ENCODE results near the gene SH3BGRL3.
A peak's percentile ranks its signal among the peaks of the same experiment; 100 is the strongest.

The SH3BGRL3 gene

DNA sequence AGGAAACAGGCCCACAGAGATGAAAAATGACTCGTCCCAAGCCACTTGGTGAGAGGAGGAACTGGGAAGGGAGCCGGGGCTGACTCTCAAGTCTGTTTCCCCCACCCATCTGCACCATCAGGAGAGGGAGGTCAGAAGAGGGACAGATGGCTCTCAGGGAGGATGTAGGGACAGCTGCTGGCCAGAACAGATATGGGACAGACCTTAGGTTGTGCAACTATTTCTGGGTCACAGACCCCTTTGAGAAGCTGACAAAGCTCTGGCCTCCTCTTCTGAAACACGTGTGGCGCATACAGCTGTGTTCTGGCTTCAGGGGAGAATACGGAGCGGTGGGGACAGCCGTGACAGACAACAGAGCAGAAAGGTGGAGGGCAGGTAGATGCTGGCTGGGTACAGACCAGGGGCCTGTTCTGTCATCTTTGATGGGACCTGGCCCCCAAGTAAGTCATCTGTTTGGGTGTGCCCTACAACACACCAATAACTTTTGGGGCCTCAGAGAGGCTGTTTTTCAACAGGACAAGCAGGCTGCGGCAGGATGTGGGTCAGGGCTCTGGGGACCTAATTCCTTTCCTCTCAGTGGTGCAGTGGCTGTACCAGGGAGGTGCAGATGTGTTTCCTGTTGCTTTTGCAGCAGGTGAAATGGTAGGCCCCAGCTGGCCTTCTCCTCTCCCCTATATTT lies 7.3 kb downstream of the SH3BGRL3 start:
- Histone ChIP-seq H3K4ac (ENCODE audit: low read length) (no peak overlapping the region), H2BK120ac (ENCODE audit: low read depth, low read length) (no peak overlapping the region), H3K14ac (ENCODE audit: low read length) (no peak overlapping the region), H2BK12ac (ENCODE audit: low read length) (no peak overlapping the region), H3K79me1 (ENCODE audit: low read depth, low read length) (peaks cover 6% of the 10 kb centered on the region), H4K91ac (ENCODE audit: low read depth, low read length, poor library complexity) (no peak overlapping the region), H3K4me1 (ENCODE audit: control insufficient read depth in 2 of 2, insufficient read depth in 1 of 2, low read depth in 1 of 2, low read length in 2 of 2) (peaks cover 40 to 50% of the 10 kb centered on the region in 2 donors), H3K36me3 (replicated peaks in 1 of 2; ENCODE audit: control insufficient read depth in 2 of 2, insufficient read depth in 2 of 2, low read length in 2 of 2) (peaks cover 4 to 6% of the 10 kb centered on the region in 2 donors), H4K8ac (ENCODE audit: low read depth, low read length) (no peak overlapping the region), H2BK15ac (ENCODE audit: low read length) (no peak overlapping the region), H3K27ac (replicated peaks; ENCODE audit: low read length) (no peak overlapping the region), H2AK5ac (ENCODE audit: low read depth, low read length) (no peak overlapping the region), H3K9ac (ENCODE audit: low read depth, low read length, poor library complexity) (no peak overlapping the region), H3K4me3 (ENCODE audit: low read length in 2 of 2) (no peak overlapping the region), H3K18ac (ENCODE audit: low read length) (no peak overlapping the region), H3K27me3 (ENCODE audit: control insufficient read depth in 3 of 3, insufficient read depth in 3 of 3, low read depth in 1 of 3, low read length in 3 of 3) (no peaks in the 10 kb centered on the region), H2BK5ac (ENCODE audit: low read length) (no peak overlapping the region), H3K4me2 (ENCODE audit: insufficient read depth, low read length, poor library complexity, severe bottlenecking) (no peak overlapping the region), H3K23ac (ENCODE audit: low read depth, low read length, poor library complexity) (no peak overlapping the region), H3K9me3 (replicated peaks in 1 of 2; ENCODE audit: control insufficient read depth in 2 of 2, insufficient read depth in 1 of 2, low read depth in 1 of 2, low read length in 2 of 2) (no peaks in the 10 kb centered on the region), H2AFZ (ENCODE audit: low read length) (no peak overlapping the region)
- WGBS, 2 donors (ENCODE audit: extremely low coverage in 2 of 2, insufficient read length in 2 of 2, insufficient replicate concordance in 1 of 2): no CpG with 5 or more reads among the region's 8 CpGs
- no peak for DNase-seq (ENCODE audit: low spot score)

DNA sequence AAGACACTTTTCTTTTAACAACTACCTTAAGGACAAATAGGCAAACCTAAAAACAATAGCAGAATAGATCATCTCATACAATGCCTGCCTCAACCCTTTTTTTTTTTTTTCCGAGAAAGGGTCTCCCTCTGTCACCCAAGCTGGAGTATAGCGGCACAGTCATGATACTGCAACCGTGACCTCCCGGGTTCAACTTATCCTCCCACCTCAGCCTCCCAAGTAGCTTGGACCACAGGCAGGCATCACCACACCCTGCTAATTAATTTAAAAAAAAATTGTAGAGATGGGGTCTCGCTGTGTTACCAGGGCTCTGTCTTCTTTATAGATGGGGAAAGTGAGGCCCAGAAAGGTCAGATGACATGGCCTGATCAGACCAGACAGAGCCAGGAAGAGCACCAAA lies 7.9 kb downstream of the SH3BGRL3 start:
- Histone ChIP-seq H3K4me3 (ENCODE audit: low read length in 2 of 2) (no peak overlapping the region), H3K18ac (ENCODE audit: low read length) (no peak overlapping the region), H2AFZ (ENCODE audit: low read length) (no peak overlapping the region), H2AK5ac (ENCODE audit: low read depth, low read length) (peak overlapping the region; percentile 20), H3K23ac (ENCODE audit: low read depth, low read length, poor library complexity) (no peak overlapping the region), H4K8ac (ENCODE audit: low read depth, low read length) (no peak overlapping the region), H2BK5ac (ENCODE audit: low read length) (no peak overlapping the region), H4K91ac (ENCODE audit: low read depth, low read length, poor library complexity) (no peak overlapping the region), H2BK120ac (ENCODE audit: low read depth, low read length) (no peak overlapping the region), H3K4me1 (ENCODE audit: control insufficient read depth in 2 of 2, insufficient read depth in 1 of 2, low read depth in 1 of 2, low read length in 2 of 2) (peaks cover 34 to 50% of the 10 kb centered on the region in 2 donors), H3K4ac (ENCODE audit: low read length) (no peak overlapping the region), H3K9me3 (replicated peaks in 1 of 2; ENCODE audit: control insufficient read depth in 2 of 2, insufficient read depth in 1 of 2, low read depth in 1 of 2, low read length in 2 of 2) (no peaks in the 10 kb centered on the region), H3K9ac (ENCODE audit: low read depth, low read length, poor library complexity) (no peak overlapping the region), H3K27ac (replicated peaks; ENCODE audit: low read length) (no peak overlapping the region), H3K4me2 (ENCODE audit: insufficient read depth, low read length, poor library complexity, severe bottlenecking) (no peak overlapping the region), H3K27me3 (ENCODE audit: control insufficient read depth in 3 of 3, insufficient read depth in 3 of 3, low read depth in 1 of 3, low read length in 3 of 3) (no peaks in the 10 kb centered on the region), H2BK12ac (ENCODE audit: low read length) (no peak overlapping the region), H3K79me1 (ENCODE audit: low read depth, low read length) (peaks cover under 1% of the 10 kb centered on the region), H2BK15ac (ENCODE audit: low read length) (no peak overlapping the region), H3K36me3 (replicated peaks in 1 of 2; ENCODE audit: control insufficient read depth in 2 of 2, insufficient read depth in 2 of 2, low read length in 2 of 2) (peaks cover 4% of the 10 kb centered on the region in 2 donors), H3K14ac (ENCODE audit: low read length) (no peak overlapping the region)
- no peak for DNase-seq (ENCODE audit: low spot score)
- WGBS, 2 donors (ENCODE audit: extremely low coverage in 2 of 2, insufficient read length in 2 of 2, insufficient replicate concordance in 1 of 2): no CpG with 5 or more reads among the region's 5 CpGs

GRCh38 chr1:26288311-26288941 lies 8.5 kb downstream of the SH3BGRL3 start:
- H2BK12ac ChIP-seq (ENCODE audit: low read length): peak overlapping the region; percentile 85
- no CpG with 5 or more reads among the region's 5 CpGs for WGBS, 2 donors (ENCODE audit: extremely low coverage in 2 of 2, insufficient read length in 2 of 2, insufficient replicate concordance in 1 of 2)

More at GRCh38 chr1:26288311-26288941, 8.5 kb downstream of the SH3BGRL3 start:
- no peak overlapping the region for H3K4me3 ChIP-seq (ENCODE audit: low read length in 2 of 2)
- H3K36me3 ChIP-seq (replicated peaks in 1 of 2; ENCODE audit: control insufficient read depth in 2 of 2, insufficient read depth in 2 of 2, low read length in 2 of 2): peaks cover 4% of the 10 kb centered on the region in 2 donors
- no peak overlapping the region for H3K4me2 ChIP-seq (ENCODE audit: insufficient read depth, low read length, poor library complexity, severe bottlenecking)
- H2BK120ac ChIP-seq (ENCODE audit: low read depth, low read length): no peak overlapping the region
- peaks cover 32 to 50% of the 10 kb centered on the region in 2 donors for H3K4me1 ChIP-seq (ENCODE audit: control insufficient read depth in 2 of 2, insufficient read depth in 1 of 2, low read depth in 1 of 2, low read length in 2 of 2)
- H2BK15ac ChIP-seq (ENCODE audit: low read length): no peak overlapping the region
- H3K14ac ChIP-seq (ENCODE audit: low read length): no peak overlapping the region
- no peak overlapping the region for H3K9ac ChIP-seq (ENCODE audit: low read depth, low read length, poor library complexity)
- no peak for DNase-seq (ENCODE audit: low spot score)
- H2AK5ac ChIP-seq (ENCODE audit: low read depth, low read length): peak overlapping the region; percentile 96
- no peak overlapping the region for H2BK5ac ChIP-seq (ENCODE audit: low read length)
- no peak overlapping the region for H3K18ac ChIP-seq (ENCODE audit: low read length)
- H3K9me3 ChIP-seq (replicated peaks in 1 of 2; ENCODE audit: control insufficient read depth in 2 of 2, insufficient read depth in 1 of 2, low read depth in 1 of 2, low read length in 2 of 2): no peaks in the 10 kb centered on the region
- no peaks in the 10 kb centered on the region for H3K27me3 ChIP-seq (ENCODE audit: control insufficient read depth in 3 of 3, insufficient read depth in 3 of 3, low read depth in 1 of 3, low read length in 3 of 3)
- no peak overlapping the region for H4K8ac ChIP-seq (ENCODE audit: low read depth, low read length)
- H4K91ac ChIP-seq (ENCODE audit: low read depth, low read length, poor library complexity): no peak overlapping the region
- no peak overlapping the region for H3K4ac ChIP-seq (ENCODE audit: low read length)
- no peak overlapping the region for H2AFZ ChIP-seq (ENCODE audit: low read length)
- no peaks in the 10 kb centered on the region for H3K79me1 ChIP-seq (ENCODE audit: low read depth, low read length)
- H3K23ac ChIP-seq (ENCODE audit: low read depth, low read length, poor library complexity): no peak overlapping the region
- no peak overlapping the region for H3K27ac ChIP-seq (replicated peaks; ENCODE audit: low read length)

Measured in neuronal stem cell (in vitro differentiated cells).